Stimulated activated CD4-positive, alpha-beta T cell treated with anti-CD3 and anti-CD28 coated beads, Interleukin-2, amount 100 ng/mL, for 4 hours (primary cell): ENCODE results near the gene COL25A1.

Experiments used
- DNase-seq: peaks from one replicate; pipeline ENCODE4 v3.0.0-alpha.2; 2020; ENCODE audit warnings: low read depth

COL25A1 gene

DNA sequence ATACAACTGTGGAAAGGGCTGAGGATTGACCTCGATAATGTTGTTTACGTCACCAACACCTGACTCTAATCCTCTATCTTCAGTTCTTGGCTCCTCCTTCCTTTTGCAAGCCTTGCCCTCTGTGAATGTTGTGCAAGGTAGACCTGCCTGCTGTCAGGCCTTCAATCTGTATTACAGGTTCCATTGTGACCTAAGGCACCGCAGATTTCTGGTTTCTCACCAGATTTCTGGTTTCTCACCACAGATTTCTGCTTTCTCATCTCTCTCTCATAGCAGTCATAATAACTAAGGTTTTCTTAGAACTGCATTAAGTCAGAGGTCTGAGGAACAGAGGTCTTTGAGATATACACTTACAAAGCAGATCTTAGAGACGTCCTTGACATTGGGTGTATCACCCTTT lies 488.1 kb downstream of the COL25A1 start:
- no peak for DNase-seq

DNA sequence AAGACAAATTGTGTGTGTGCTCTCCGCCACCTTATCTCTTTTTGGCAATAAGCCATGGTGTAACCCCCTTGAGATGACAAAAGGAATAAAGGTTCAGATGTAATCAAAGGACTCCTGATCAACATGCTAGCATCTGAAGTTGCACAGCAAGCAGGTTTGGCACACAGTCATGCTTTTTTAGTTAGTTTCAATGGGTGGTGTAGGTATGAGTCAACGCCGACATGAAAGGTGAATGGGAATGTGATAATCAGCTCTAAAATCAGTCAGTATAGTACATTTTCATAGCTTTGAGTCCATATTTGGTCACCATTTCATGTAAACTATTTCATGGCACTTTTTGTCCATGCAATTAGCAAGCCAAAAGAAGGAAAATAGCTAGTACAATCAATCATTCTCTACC lies 489.2 kb downstream of the COL25A1 start:
- no peak for DNase-seq

DNA sequence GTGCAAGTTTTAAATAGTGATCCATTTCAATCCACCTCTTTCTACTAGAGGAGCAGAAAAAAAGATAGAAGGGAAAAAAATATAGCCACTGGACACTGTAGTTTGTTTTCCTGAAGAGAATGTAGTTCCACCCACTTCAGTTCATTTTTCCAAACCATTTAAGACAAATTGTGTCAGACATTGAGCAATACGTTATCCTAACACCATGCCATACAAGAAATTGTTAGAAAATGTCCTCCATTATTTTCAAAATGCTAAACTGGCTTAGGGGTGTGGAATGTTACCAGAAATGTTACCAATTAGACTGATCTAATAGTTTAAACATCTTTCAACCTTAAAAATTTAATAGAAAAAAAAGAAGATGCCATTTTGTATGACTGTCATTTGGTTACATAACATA lies 491.0 kb downstream of the COL25A1 start:
- DNase-seq = no peak

DNA sequence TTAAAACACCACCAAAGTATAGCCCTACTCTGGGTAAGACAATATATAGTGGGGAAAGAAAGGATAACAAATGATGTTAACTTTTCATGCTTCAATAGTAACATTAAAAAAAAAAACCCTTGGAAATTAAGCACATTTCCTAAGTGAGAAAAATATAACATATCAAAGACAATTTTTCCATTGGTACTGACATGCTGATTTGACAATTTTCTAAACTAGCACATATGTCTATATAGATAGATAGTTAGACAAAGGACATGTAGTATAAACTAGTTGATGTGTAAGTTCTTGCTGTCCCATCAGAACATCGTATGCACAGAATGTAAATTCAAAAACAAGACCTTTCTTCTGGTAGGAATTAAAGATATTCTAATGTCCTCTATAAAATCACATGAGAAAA lies 492.4 kb downstream of the COL25A1 start:
- no peak for DNase-seq

DNA sequence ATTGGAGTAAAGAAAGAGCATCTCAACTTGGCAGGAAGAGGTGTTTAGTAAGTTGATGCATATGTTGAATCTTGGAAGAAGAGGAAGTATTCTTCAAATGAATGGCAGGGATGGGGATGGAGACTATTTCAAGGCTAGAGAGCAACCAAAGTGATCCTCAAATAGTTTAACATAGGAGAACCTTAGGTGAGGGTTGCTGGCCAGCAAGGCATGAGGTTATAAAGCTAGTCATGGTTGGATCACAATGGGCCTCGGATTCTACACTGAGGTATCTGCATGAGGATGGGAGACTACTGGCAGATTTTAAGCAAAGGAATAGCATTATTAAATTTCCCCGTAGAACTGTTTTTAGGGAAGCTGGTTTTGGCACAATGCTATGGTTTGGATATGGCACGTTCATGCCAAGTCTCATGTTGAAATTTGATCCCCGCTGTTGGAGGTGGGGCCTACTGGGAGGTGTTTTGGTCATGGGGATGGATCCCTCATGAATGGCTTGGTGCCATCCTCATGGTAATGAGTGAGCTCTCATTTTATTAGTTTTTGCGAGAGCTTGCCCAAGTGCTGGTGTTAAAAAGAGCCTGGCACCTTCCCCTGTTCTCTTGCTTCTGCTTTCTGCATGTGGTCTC lies 497.7 kb downstream of the COL25A1 start:
- no peak for DNase-seq

DNA sequence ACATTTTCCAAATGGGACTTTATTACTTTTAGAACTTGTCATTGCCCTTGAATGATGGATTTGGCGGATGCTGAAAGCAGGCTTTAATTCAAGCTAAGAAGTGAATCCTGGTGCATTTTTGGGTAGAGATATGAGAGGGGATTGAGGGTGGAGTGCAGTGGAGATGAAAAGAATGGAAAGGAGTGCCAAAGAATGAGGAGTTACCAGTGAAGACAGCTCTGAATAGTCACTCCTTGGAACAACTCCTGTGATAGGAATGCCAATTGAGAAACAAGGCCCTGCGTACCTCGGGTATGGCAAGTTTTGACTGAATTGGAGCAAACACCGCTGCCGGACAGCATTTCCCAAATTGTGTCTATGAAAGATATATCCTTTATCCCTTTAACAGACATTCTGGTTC lies 503.2 kb downstream of the COL25A1 start:
- DNase-seq = no peak

DNA sequence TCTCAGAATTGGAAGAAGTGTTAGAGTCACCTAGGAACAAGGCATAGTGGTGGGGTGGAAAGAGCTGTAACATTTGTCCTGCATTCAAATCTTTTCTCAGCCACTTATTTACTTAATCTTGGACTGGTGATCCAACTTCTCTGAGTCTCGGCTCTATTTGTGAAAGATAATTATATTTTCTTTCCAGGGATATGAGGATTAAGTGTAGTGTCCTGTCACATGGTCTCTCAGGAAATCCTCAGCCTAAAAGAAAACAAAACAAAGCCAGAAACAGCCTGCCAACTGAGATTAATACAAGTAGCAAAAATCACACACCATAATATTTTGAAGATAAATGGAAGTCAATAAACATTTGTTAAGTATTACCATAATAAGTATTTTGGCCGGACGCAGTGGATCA lies 506.3 kb downstream of the COL25A1 start:
- DNase-seq = no peak

DNA sequence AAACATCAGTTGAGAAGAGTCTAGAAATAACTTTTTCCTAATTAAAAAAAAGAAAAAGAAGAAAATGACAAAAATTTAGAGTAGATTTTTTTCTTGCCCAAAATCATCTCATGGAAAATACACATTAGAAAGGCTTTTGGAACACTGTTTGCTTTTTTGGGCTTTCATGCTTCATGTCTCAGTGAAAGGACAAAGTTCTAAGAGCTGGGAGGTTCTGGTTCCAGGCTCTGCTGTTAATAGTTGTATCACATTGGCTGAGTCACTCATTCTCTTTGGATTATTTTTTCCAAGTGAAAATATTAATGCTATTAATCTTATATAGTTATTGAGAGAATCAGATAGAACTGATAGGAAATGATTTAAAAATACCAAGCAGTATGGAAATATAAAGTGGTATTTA lies 506.7 kb downstream of the COL25A1 start:
- no peak for DNase-seq

DNA sequence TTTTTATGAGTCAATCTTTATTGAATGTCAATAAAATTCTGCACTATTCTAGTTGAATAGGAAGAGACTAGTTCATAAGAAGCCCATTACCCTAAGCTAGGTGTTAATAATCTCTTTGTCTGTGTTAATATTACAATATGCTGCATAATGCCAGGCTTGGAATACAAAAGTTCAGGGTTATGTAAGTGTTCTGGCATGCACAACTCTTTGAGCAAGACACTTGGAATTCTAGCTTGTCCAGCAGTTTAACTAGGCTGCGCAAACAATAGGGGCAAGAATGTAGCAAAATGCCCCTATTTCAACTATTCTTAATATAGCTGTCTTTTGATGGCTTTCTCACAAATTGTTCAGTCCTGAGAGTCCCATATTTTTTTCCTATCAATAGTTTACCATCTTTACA lies 508.3 kb downstream of the COL25A1 start:
- DNase-seq = no peak

DNA sequence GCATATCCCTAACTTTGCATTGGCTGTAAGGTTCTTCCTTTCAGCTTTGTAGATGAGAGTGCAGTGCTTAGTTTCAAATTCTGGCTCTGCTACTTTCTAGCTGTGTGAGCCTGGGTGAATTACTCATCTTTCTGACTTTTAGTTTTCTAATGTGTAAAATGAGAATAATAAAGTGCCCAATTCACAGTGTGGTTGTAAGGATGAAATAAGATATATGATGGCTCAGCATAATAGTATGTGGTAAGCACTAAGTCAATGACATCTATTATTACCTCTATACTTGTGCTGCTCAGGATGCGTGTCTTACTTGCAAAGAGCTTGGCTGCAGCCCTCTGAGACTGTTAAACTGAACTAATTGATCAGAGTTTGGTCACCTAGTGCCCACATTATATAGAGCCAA lies 509.0 kb downstream of the COL25A1 start:
- no peak for DNase-seq

DNA sequence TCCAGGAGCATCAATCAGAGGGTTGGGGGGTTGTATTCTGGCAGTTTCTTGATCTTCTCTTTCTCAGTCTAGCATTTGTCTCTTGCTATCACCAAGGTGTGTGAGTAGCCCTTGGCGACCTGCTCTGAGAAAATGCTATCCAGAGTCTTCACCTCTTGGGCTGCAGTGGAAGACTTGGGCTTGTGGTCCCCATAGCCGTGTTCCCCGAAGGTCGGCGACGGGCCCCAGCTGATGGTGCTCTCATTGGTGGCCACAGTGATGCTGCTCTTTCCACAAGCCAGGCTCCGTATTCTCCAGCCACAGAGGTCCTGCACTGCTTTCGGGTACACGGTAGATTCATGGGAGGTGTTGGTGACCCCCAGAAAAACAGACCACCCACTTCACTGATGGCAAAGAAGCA lies 513.7 kb downstream of the COL25A1 start:
- no peak for DNase-seq

DNA sequence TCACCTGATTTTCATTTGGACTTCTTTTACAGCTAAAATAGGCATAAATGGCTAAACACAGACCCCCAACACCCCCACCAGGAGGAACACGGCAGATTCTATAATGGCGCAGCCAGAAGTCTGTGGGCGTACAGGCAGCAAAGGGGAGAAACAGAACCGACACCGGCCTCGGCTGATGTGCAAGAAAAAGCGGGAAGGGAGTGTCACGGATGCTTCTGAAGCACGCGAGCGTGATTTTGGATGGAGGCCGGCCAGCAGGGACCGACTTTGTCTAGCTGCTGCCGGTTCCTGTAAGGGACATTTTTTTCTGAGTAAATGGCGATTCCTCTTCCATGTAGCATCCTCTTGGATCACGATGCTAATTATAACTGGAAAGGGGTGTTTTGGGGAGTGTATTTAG lies 514.7 kb downstream of the COL25A1 start:
- no peak for DNase-seq

DNA sequence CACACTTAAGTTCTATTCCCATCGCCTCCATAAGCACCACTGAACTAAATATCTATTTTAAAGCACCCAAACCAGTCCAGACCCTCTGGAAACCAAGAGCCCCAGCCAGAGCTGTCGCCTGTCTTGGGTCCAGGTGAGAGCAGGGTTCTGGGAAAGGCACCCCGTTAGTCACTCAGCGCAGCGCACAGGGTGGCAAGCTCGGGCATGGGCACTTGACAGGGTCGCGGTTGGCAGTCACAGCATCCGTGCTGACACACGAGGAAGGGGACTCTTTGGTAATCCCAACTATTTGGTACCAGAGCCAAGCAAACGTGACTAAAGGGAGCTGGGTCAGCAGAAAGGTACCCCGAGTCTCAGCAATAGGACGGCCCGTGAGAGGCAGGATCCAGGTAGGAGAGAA lies 515.4 kb downstream of the COL25A1 start:
- no peak for DNase-seq

DNA sequence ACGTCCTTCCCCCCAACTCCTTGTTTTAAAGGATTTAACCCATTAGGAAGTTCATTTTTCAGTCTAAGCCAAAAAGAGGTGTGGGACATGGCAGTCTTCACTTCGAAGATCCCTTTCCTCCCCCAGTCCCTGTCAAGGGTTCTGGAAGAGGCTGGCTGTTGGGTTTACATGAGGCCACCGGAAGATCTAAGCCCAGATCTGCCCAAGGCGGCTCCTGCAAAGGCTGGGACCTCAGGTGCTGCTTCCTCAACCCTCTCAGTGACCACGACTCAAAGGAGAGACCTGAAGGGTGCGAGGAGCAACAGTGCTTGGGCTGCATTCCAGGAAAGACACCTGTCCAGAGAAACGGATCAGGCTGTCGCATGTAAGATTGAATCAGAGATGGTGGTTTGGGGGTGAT lies 516.1 kb downstream of the COL25A1 start:
- no peak for DNase-seq

DNA sequence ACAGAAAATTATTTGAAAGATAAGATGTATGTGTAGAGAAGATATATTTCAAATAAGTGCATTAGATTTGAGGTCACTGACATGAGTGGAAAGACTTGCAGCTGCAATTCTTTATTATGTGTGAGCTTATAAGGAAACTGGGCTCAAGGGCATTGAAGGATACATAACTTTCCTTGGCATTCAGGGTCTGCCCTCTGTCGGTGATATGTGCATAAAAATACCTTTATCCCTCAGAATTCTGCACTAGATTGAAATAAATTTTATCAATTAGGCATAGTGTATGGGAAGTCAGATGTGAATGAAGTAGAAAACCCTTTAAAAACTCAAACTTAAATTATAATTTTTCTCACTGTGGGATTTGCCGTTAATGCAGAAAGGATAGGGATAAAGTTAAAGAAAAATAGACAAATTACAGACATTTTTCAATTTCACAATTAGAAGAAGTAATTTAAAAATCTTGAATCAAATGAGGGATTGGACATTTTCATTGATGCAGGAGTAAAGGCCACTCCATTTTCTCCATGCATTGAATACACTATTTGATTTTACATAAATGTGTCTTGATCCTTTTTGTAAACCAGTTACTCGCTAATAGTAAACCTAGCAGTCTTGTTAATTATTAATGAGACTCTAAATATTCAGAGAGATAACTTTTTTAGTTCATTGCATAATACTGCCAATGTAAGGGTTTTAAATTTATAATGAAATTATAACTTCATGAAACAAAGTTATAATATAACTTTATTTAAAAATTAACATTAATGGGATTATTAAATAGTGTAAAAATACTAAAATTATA lies 518.6 kb downstream of the COL25A1 start:
- DNase-seq = no peak

DNA sequence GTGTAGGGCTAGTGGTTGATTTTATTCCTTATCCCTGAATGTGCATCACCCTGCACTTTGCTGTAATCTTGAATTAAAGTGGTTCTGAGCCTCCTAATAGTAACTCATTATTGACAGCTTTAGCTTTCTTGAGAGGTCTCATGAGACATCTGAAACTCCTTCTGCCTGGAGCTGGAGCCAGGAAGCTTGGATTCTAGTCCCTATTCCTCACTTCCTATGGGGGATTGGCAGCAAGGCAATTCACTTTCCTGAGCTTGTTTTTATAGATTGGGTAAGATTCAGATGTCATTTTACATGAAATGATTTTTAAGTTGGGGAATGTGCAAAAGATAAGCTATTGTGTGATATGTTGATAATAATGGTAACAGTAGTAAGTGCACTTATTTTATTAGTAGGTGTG lies 522.5 kb downstream of the COL25A1 start:
- no peak for DNase-seq

DNA sequence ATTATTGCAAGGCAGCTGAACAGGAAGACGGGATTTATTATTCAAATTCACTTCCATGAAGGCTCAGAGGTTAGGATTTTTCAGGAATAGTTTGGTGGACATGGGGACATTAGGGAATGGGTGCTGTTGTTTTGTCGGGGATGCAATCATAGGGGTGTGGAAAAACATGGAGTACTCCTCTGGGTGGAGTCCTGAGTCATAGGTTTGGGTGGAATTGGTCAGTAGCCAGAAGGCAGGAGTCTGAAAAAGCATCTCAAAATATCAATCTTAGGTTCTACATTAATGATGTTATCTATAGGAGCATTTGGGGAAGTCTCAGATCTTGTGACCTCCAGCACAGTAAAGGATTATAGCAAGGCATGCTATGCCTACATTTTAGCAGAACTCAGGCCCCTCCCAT lies 525.1 kb downstream of the COL25A1 start:
- no peak for DNase-seq

DNA sequence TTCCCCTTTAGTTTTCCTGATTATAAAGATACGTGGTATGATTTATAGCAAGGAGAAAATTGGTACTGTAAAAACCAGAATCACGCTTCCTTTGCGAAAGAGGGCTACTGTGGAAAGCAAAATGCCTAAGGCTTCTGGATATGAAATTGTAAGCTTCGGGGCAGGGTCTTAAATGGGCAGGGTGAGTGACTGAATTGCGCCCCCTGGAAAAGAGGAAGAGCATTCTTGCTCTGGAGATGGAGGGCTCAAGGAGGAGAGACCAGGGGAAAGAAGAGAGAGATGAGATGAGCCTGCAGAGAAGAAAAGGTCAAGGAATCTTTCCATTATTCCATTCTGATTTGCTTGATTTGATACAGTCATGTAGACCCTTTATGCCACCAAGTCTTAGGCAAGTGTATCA lies 526.5 kb downstream of the COL25A1 start:
- no peak for DNase-seq

DNA sequence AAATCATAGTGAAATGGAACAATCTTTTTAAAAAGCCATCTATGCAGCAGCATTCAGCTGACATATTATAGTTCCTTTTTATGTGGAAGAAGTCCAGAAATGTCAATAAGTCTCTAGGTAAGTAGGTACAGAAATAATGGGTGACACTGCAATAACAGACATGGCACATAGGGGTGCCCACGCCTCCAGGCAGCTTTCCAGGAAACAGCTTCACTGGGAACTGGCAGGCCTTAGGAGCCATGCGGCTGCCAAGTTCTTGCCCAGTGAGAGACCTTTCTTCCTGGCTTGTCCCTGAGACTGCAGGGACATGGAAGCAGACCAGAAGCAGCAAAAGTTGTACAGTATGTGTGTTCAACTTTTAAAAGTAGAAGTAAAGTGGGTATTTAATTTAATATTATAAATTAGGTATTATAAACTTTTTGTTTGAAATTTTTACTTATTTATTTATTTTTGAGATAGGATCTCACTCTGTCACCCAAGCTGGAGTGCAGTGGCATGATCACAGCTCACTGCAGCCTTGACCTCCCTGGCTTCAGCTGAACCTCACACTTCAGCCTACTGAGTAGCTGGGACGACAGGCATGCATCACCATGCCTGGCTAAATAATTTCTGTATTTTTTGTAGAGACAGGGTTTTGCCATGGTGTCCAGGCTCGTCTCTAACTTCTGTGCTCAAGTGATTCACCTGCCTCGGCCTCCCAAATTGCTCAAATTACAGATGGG lies 527.5 kb downstream of the COL25A1 start:
- DNase-seq = no peak

DNA sequence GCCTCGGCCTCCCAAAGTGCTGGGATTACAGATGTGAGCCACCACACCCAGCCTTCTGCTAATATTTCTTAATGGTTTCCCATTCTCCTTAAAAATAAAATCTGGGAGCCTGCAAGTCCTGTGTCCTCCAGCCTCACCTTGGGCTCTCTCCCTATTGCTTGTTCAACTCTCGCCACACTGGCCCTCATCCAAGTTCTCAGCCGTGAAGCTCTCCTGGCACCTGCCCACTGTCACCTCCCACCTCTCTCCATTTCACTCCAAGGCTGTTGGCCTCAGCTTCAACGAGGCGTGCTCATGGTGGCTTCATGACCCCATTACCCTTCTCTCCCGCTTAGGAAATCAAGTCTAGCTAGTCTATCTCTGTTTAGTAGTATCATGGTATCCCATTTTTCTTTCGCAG lies 530.1 kb downstream of the COL25A1 start:
- DNase-seq = no peak

DNA sequence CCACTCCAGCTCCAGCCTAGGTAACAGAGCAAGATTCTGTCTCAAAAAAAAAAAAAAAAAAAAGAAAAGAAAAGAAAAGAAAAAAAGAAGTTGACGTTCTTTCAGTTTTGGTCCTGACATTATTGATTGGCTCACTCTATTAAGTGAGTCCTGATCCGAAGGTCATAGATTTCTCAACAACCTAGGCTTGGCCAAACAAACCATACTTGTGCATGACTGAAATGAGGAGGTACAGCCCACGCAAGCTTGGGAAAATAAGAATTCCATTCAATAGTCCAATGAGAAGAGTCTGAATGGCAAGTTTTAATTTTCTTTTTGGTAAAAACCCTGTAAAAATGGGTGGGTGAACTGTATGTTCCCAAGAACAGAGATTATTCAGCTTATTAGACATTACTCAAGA lies 536.4 kb downstream of the COL25A1 start:
- DNase-seq = no peak

DNA sequence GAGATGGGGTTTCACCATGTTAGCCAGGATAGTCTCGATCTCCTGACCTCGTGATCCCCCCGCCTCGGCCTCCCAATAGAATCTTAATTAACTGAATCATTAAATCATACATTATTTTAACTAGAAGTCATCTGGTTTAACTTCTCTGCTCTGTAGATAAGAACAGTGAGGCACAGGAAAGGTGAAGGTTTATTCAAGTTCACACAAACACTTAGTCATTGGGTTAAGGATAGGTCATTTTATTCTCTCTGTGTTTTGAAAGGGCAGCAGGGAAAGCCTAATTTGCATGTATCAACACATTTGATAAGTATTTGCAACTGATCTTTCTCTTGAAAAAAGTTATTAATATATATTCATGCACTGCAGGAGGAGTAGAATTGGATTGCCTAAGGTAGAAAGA lies 538.5 kb downstream of the COL25A1 start:
- DNase-seq = no peak

DNA sequence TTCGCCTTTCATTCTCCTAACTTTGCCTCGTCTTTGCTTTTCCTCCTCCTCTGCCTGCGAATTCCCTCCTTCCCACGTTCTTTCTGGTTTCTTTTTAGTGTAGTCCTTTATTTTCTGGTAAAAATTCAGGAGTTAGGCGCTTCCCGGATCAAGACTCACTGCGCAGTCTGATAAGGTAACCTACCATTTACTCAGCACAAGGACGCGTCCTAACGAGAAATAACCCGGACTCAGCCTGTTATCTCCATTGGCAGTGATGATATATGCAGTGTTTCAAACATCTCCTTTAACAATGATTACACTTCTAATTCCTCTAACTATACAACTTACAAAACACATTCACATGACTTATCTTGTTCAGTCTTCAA lies 539.2 kb downstream of the COL25A1 start:
- DNase-seq = no peak
